T-helper 22 cell (primary cell): ENCODE data around the gene SAMD4A.

Source experiments
- DNase-seq: peaks from one replicate; pipeline ENCODE4 v3.0.0-alpha.2; 2020; ENCODE audit warnings: low read depth

Gene SAMD4A

GRCh38 chr14:54686219-54686870, 119.4 kb downstream of the SAMD4A start:
- DNase-seq = no peak

DNA sequence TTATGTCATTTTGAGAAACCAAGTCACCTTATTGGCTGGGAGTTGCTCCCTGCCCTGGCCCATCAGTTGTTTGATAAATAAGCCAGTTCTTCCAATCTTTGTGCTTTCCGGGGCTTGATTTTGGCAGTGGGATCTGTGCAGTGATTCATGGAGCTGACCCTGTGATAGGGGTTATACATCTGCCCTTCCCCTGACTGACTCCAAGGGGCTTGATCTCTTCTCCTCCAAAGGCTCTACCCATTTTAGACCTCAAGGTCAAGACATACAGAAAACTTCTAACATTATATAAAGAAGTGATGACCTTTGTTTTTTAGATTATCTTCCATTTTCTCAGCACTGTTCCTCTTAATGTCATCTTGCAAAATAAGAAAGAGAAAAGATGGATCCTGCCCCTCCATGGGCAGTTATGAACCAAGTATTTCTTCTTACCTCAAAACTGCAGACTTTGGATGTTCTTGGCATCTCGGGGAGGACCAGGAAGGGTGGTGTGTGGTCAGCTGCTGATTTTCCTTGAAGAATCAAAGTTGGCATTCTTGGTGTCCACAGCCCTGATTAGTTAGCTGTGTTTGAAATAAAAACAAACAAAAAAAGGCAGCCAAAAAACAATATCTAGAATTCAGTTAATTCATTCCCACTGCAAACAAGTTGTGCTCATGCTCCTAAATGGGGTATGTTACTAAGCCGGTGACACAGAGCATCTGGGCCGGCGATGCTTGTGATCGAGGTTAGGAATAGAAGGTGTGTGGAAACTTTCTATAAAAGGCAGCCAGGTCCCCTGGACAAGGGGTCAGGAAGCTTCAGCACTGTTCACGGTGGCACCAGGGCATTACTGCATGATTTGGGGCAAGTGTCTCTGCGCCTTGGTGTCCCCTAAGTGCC, 120.2 kb downstream of the SAMD4A start:
- no peak for DNase-seq

- no peak for DNase-seq
These were observed 120.8 kb downstream of the SAMD4A start for GRCh38 chr14:54687750-54688119.

- no peak for DNase-seq
These were observed 121.3 kb downstream of the SAMD4A start for GRCh38 chr14:54688229-54688628.

GRCh38 chr14:54689928-54690327, 123.0 kb downstream of the SAMD4A start:
- no peak for DNase-seq

GRCh38 chr14:54690887-54691286, 124.0 kb downstream of the SAMD4A start:
- no peak for DNase-seq

DNA sequence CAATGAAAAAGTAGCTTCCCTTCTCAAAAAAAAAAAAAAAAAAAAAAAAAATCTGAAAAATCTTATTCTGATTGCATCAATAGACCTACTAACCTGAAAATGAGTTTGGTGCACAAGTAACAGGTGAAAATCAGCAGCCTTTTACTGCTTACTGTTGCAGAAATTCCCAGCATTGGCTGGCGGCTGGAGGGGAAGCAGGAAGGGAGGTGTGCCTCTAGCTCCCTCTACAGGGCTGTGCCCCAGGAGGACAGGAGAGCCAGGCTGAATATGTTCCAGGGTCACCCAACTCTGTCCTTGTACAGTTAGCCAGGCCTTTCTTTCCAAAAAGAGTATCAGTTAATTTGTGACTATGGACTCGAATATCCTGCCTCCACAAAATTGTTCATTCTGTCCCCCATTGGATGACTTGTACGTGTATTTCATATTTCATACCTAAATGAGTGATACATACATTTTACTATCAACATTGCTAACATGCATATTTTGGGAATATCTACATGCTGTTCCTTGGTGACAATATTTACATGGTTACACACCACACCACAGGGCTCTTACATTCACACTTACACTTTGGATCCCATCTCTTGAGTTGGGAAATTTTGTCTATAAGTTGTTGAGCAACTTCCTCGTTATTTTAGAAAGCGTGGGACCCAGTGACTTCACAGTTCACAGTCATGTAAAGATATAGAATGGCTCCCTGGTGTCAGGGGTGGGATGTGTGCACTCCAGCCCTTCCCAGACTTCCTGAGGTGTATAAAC, 124.8 kb downstream of the SAMD4A start:
- peak; percentile 8 for DNase-seq

DNA sequence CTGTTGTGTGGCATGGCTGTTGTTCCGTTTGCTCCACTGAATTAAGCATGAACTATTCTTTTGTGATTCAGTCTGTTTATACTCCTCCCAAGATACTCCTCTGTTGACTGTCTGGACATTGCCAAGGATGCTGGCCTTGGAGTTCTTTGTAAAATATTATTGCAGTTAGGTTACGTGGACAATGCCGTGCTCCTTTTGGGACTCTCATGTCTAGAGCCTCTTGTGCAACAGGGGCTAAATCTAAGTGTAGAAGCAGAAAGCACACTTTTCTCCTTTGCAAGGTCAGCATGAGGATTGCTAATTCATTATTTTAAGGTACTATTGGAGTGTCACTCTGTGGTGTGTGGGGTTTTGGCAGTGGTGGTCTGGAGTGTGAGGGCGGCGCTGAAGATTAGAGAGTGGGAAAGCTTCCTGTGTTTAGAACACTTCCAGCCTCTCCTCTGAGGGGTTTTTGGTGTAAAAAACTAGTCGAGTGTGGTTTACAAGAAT, 125.4 kb downstream of the SAMD4A start:
- no peak for DNase-seq

GRCh38 chr14:54693761-54694160, 126.8 kb downstream of the SAMD4A start:
- DNase-seq = no peak

- DNase-seq = no peak
These were observed 128.3 kb downstream of the SAMD4A start for GRCh38 chr14:54695196-54695595.

DNA sequence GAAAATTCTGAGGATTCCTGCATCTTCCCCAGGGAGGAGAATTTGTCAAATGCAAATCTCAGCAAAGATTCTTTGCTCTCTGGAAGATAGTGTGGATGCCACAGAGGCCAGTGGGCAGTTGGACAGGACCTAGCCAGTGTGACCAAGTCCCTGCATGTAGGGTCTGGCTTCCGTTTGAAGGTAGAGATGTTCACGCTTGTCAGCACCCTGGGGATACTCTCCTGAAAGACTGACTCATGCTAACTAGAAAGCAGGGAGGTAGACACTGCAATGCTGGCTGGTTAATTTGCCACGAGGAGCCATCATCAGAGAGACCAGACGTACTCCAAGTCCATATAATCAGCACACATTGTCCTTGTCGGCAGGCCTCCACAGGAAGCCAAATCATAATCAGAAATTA, 130.1 kb downstream of the SAMD4A start:
- DNase-seq = no peak

GRCh38 chr14:54697803-54698202, 130.9 kb downstream of the SAMD4A start:
- DNase-seq = no peak

DNA sequence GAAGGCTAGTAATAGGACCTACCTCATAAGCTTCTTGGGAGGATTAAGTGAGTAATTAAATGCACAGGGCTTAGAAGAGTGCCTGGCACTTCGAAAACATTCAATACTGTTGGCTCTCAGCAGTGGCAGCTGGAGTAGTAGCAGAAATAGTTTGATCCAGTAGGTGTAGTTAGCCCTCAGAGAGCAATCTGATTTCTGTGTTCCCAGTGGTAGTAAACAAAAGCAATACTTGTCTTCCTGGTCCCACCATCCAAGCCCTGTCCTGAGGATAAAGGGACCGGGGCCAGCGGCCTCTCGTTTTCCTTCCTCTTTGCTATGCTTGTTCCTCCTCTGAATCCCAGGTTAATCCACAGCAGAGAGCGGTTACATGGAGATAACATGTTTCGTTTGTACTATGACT, 131.6 kb downstream of the SAMD4A start:
- no peak for DNase-seq

GRCh38 chr14:54698966-54699530, 132.1 kb downstream of the SAMD4A start:
- DNase-seq = no peak

DNA sequence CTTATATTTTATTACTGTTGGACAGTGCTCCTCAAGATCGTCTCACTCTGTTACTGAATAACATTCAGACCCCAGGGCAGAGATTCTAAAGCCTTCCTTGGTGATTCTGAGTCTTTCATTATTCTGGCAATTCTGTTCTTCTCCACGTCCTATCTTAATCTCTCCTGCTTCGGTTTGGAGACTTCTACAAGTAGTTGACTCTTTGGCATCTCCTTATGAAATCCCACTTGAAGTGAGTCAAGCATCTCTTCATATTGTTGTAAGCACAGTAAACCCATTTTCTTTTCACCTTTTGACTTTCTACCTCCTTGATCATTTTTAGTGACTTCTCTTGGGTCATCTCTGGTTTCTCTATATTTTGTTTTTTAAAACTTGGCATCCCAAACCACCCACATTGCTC, 132.8 kb downstream of the SAMD4A start:
- DNase-seq = no peak

DNA sequence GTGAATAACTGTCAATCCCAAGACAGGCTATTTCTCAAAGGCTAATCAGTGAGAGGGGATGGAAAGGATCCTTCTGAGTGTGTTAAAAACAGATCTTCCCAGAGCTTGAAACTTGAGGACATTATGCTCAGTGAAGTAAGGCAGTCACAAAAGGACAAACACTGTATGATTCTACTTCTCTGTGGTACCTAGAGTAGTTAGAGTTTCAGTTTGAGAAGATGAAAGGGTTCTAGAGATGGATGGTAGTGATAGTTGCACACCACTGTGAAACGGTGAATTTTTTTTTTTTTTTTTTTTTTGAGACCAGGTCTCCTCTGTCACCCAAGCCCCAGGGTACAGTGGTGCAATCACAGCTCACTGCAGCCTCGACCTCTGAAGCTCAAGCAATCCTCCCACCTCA, 133.8 kb downstream of the SAMD4A start:
- no peak for DNase-seq

- DNase-seq = no peak
These were observed 135.1 kb downstream of the SAMD4A start for GRCh38 chr14:54702014-54702491.

DNA sequence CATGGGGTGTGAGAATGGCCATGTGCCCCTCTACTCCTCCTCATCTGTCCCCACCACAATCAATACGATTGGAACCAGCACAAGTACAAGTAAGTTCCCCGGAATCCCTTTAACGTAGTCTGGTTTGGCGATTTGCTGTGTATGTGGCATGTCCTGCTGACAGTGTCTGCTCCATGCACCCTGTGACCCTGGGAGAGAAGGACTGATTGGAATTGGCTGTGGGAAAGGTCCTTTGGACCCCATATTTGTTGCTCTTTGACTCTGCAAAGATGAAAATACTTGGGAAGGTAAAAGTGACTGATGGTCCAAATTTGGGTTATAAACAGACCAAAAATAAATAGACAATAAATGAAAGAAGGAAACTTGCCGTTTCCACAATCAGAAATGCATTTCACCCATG, 135.6 kb downstream of the SAMD4A start:
- DNase-seq = no peak

GRCh38 chr14:54703082-54703481, 136.2 kb downstream of the SAMD4A start:
- no peak for DNase-seq

DNA sequence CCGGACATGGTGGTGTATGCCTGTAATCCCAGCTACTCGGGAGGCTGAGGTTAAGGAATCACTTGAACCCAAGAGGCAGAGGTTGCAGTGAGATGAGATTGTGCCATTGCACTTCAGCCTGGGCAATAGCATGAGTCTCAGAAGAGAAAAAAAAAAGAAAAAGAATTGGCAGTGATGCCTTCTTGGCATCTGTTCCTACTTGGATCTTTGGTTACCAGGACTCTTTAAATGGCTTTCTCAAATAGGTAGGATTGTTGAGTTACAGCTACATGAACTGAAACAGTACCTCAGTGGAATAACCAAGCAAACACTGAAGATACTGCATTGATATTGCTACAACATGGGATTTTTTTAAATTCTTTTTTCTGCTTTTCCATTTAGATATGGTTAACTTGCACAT, 136.8 kb downstream of the SAMD4A start:
- no peak for DNase-seq

DNA sequence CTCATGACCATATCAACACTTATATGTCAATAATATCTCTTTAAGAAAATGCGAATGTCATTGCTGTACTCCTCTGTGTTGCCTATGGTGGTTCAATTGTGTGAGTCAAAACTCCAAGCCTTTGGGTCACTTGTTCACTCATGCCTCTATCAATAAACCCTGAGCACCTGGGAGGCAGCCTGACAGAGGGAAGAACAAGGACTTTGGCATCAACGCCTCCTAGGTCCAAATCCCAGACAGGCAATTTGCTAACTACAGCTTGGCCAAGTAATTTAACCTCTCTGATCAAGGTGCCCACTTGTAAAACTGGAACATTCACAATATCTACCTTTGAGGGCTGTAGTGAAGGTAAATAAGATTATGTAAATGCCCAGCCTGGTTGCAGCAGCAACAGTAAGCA, 137.8 kb downstream of the SAMD4A start:
- no peak for DNase-seq

DNA sequence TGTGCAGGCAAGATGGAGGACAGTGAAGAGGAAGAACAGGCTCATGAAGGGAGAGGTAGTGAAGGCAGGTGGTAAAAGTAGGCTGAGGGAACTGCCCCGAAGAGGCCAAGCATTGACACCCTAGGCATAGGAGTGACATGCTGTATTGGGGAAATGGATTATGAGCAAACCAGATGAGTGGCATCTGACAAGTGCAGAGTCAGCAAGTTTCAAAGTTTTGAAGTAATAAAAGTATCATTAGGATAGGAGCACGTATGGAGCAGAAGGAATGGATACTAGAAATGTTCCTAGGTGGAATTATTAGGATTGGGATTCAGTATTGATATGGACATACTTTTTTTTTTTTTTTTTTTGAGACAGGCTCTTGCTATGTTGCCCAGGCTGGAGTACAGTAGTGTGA, 139.8 kb downstream of the SAMD4A start:
- no peak for DNase-seq
